EL (cell line): ENCODE results near the gene CHCHD5.
"Not testable (repeated sequence)": the region's sequence is repeated elsewhere in the genome, so short reads cannot be mapped to it uniquely, and the experiment has no call there.

ENCODE experiments used
- DNase-seq: peaks from one replicate; pipeline ENCODE4 v3.0.0-alpha.2; 2016

The CHCHD5 gene

DNA sequence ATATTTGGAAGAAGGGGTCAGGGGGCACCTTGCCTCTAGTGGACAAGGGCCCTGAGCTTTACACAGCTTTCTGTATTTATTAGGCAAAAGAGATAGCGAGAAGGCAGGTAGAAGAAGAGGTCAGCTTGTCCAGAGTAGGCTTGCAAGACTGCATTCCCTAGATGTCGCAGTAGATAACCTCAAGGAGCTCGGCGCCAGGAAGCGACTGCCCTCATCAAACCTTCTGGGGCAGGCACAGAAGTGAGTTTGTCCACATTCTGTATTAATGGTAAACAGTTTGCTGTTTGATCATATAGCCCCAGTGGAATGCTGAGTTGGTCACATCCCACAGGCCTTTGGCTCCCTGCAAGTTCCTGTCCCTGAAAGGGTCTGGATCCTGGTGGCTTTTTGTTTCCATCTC is 7.0 kb downstream of the CHCHD5 start:
- no peak for DNase-seq

- DNase-seq, result no peak
Observed at GRCh38 chr2:112593736-112594135, 9.3 kb downstream of the CHCHD5 start.

GRCh38 chr2:112597537-112598322 is 13.3 kb downstream of the CHCHD5 start:
- no peak for DNase-seq

- DNase-seq, result no peak
Observed at GRCh38 chr2:112600634-112601033, 16.2 kb downstream of the CHCHD5 start.

- DNase-seq, result no peak
Observed at GRCh38 chr2:112601754-112602153, 17.3 kb downstream of the CHCHD5 start.

- DNase-seq, result no peak
Observed at GRCh38 chr2:112602917-112603316, 18.5 kb downstream of the CHCHD5 start.

DNA sequence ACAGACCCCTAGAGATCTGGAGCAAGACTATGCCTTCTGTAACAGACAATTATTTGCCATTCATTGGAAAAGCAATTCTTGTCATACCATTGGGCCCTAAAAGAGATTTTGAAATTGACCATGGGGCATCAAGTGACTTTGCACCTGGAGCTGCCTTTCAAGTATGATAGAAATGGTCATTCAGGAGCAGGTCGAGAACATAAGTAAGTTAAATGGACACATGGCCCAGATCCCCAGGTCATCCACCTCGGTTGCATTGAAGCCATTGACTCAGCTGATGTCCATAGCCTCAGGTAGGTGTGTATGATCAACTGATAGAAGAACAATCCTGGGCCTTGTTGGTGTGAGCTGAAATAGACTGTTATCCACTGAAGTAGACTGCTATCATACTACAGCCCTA is 19.3 kb downstream of the CHCHD5 start:
- DNase-seq, result no peak

DNA sequence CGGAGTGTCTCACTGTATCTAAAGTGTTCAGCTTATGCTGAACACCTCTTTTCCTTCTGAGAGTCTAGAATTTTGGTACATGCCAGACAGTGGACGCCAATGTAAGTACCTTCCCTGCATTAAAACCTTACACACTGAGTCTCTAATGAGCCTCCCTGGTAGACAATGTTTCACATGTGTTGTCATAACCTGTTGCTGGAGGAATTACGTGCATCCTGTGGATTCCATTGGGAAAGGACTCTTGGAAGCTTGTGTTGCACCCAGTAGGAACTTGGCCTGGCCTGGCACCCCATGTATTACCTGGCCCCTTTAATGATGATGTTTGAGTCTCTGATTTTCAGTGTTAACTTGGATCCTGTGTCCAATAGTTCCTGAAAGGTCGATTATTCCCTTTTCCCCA is 20.5 kb downstream of the CHCHD5 start:
- no peak for DNase-seq

- DNase-seq, result no peak
Observed at GRCh38 chr2:112605926-112606325, 21.5 kb downstream of the CHCHD5 start.

- DNase-seq, result no peak
Observed at GRCh38 chr2:112606547-112606946, 22.1 kb downstream of the CHCHD5 start.

DNA sequence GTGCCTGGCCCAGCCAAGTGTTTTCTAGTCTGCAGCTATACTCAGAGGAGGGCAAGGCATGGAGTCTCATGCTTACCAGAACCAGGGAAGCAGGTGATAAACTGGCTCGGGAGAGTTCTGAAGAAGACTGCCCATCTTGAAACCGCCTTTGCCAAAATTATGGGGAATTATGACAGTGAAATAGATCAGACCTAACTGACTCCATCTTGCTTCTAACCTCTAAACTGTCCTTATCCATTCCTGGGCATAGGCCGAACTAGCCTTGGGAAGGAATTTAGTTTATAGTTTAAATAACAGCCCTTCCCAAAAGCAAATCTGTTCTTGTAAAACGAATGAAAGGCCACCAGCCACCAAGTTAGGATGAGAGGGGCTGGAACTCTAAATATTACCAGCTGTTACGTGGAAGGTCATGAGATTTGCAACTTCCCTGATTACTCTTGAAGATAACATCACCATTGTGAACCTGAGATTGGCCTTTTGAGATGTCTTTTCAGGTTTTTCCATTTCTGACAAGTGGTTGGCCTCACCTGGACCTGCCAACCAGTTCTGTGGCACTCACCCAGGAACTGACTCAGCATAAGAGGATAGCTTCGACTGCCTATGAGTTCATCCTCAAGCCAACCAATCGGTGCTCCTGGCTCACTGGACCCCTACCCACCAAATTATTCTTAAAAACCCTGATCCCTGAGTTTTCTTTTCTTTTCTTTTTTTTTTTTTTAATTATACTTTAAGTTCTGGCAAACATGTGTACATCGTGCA is 23.4 kb downstream of the CHCHD5 start:
- no peak for DNase-seq

DNA sequence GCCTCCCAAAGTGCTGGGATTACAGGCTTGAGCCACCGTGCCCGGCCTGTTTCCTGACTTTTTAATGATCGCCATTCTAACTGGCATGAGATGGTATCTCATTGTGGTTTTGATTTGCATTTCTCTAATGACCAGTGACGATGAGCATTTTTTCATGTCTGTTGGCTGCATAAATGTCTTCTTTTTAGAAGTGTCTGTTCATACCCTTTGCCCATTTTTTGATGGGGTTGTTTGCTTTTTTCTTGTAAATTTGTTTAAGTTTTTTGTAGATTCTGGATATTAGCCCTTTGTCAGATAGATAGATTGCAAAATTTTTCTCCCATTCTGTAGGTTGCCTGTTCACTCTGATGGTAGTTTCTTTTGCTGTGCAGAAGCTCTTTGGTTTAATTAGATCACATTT is 24.9 kb downstream of the CHCHD5 start:
- not testable (repeated sequence) for DNase-seq

DNA sequence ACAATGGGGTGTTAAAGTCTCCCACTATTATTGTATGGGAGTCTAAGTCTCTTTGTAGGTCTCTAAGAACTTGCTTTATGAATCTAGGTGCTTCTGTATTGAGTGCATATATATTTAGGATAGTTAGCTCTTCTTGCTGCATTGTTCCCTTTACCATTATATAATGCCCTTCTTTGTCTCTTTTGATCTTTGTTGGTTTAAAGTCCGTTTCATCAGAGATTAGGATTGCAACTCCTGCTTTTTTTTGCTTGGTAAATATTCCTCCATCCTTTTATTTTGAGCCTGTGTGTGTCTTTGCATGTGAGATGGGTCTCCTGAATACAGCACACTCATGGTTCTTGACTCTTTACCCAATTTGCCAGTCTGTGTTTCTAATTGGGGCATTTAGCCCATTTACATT is 27.9 kb downstream of the CHCHD5 start:
- DNase-seq, result not testable (repeated sequence)

DNA sequence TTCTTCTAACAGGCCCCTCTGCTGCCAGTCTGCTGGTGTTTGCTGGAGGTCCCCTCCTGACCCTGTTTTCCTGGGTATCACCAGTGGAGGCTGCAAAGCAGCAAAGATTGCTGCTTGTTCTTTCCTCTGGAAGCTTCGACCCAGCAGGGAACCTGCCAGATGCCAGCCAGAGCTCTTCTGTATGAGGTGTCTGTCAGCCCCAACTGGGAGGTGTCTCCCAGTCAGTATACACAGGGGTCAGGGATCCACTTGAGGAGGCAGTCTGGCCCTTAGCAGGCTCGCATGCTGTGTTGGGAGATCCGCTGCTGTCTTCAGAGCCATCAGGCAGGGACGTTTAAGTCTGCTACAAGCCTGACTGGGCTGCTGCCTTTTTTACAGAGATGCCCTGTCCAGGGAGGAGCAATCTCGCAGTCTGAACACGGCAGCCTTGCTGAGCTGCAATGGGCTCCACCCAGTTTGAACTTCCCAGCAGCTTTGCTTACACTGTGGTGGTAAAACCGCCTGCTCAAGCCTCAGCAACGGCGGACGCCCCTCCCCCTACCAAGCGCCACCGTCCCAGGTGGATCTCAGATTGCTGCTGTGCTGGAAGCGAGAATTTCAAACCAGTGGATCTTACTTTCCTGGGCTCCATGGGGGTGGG is 29.9 kb downstream of the CHCHD5 start:
- no peak for DNase-seq

- no peak for DNase-seq
Observed at GRCh38 chr2:112615051-112615450, 30.6 kb downstream of the CHCHD5 start.

GRCh38 chr2:112615798-112616197 is 31.4 kb downstream of the CHCHD5 start:
- not testable (repeated sequence) for DNase-seq

GRCh38 chr2:112618383-112618782 is 34.0 kb downstream of the CHCHD5 start:
- no peak for DNase-seq

- DNase-seq, result peak; percentile 65
Observed at GRCh38 chr2:112621790-112622527, 37.5 kb downstream of the CHCHD5 start.

DNA sequence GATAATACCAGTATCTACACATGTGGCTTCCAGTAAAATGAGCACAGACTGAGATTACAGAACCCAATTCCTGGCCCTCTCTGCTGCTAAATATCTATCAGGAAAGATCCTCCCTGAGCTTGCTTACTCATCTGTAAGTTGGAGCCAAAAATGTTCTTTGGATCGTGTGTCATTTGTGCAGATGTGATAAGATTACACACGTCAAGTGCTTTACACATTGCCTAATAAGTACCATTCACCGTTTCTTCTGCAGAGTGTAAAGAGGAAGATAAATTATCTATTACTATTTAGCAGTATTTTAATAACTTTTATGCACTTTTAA is 38.1 kb downstream of the CHCHD5 start:
- DNase-seq, result peak; percentile 87

DNA sequence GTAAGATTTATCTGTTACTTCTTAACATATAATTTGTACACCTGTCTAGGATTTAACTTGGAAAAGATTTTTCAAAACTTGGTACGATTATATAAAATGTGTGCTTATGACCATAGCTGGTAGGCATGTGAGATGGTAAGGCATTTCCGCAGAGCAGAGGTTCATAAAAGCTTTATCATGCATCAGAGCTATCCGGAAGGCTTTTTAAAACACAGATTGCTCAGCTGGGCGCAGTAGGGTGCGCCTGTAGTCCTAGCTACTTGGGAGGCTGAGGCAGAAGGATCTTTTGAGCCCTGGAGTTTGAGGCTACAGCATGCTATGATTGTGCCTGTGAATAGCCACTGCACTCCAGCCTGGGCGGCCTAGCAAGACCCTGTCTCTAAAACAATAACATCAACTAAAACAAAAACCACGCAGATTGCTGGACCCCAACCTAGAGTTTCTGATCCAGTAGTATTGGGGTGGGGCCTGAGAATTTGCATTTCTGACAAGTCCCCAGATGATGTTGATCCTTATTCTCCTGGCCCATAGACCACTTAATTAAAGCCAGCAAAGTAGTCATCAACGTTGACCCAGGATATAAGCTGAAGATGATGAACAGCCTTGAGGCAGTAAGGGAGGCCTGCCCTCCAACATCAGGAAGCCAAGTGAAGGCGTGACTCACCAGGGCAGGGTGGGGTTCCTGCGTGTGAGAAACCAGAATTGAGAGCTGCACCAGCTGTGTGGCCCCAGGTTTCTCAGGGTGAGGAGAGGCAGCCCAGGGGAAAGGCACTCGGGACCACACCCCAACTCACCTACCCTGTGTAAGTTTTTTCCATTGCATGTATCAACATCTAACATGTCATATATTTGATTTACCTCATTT is 39.7 kb downstream of the CHCHD5 start:
- peak; percentile 93 for DNase-seq

DNA sequence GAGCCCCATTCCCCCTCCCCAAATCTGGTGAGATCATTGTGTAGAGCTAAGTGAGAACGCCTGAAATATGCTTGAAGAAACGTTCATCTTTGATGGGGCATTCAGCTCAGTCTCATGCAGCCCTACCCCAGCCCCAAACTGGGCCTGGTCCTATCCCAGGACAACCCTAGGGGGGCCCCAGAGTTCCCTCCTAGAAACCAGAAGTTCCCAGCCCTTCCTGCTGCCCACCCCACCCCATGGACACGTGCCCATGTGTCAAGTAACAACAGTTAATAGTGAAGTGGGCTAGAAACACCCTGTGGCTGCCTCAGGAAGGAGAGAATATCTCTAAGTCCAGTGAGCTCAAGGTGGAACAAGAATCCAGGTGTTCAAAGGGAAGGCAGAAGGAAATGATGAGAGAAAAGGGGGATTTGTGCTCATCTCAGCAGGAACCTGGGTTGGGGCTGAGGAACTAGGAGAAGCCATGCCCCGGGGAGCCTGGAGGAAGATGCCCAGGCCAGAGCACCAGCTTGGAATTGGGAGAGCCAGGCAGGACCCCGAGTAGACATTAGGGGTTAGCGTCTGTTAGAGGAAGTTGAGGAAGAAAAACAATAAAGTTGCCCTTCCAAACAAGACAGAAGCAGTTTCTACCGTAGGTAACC is 41.2 kb downstream of the CHCHD5 start:
- DNase-seq, result no peak

DNA sequence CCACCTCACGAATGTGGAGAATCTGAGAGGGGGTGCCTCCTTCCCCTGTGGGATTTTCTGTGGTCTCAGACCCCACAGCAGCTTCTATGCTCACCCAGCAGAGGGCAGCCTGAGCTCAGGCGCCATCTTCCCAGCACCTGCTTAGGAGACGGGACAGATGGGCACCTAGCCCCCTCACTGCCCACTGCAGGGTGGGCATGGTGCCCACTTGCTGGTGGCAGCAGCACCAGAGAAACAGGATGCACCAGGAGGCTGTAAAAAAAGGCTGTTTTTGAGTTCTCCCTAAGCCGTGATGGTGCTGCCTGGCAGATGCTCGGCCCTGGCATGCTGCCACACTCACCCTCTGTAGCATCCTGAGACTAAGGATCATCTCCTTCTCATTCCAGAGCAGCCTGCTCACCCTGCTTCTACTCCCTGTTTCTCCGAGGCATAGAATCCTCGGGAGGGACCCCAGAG is 42.2 kb downstream of the CHCHD5 start:
- DNase-seq, result peak; percentile 79
